HEK293 (cell line): Measurements from ENCODE around the gene IL4R.

ENCODE experiments used
- CTCF ChIA-PET: fragments of 350-600 bp; formaldehyde crosslinking; extraction: SDS; loops from one replicate; lab custom pipeline; 2021; ENCODE audit warnings: antibody characterized with exemption; lab: Yijun Ruan, JAX
- POLR2A ChIA-PET: fragments of 300-600 bp; formaldehyde crosslinking; extraction: SDS; loops from one replicate; lab custom pipeline; 2020; ENCODE audit warnings: antibody characterized with exemption, inconsistent platforms; lab: Yijun Ruan, JAX
- H3K27ac ChIP-seq: fragments of 200-500 bp; sonication (Bioruptor generic); 2 replicates; pipeline ENCODE4 v1.5.1; 2014; ENCODE audit warnings: low read depth, low read length, control low read depth, inconsistent platforms; ENCODE audit errors: extremely low read depth
- H3K36me3 ChIP-seq, 2 experiments: fragments of 200-500 bp in 1 of 2; sonication (Bioruptor generic) in 1 of 2; 1 replicate in 1 of 2; 2 replicates in 1 of 2; pipeline ENCODE4 v1.5.1; 2014 to 2017; ENCODE audit warnings: inconsistent platforms in 2 of 2, low read length in 2 of 2; ENCODE audit not compliant: control insufficient read depth in 2 of 2, insufficient read depth in 1 of 2
- H3K4me1 ChIP-seq: fragments of 200-500 bp; sonication (Bioruptor generic); 2 replicates; pipeline ENCODE4 v1.5.1; 2014; ENCODE audit warnings: mild to moderate bottlenecking, low read length, inconsistent platforms; ENCODE audit not compliant: control insufficient read depth, insufficient read depth
- H3K4me3 ChIP-seq: 2 replicates; pipeline ENCODE4 v1.5.1; 2011; ENCODE audit warnings: low read depth, mild to moderate bottlenecking, control low read depth, low read length, moderate library complexity
- H3K9me3 ChIP-seq: fragments of 200-500 bp; sonication (Bioruptor generic); 2 replicates; pipeline ENCODE4 v1.5.1; 2014; ENCODE audit warnings: low read depth, low read length, inconsistent platforms; ENCODE audit not compliant: control insufficient read depth, insufficient read depth
- GLI4 ChIP-seq: fragments of 450-650 bp; formaldehyde crosslinking; IDR thresholded peaks from 2 replicates; pipeline ENCODE4 v1.5.1; 2016; ENCODE audit warnings: missing biosample characterization, missing genetic modification characterization
- IKZF3 ChIP-seq: fragments of 450-650 bp; IDR thresholded peaks from 2 replicates; pipeline ENCODE4 v1.5.0; 2018; ENCODE audit warnings: missing biosample characterization, mild to moderate bottlenecking, missing genetic modification characterization, moderate library complexity
- SALL2 ChIP-seq: fragments of 450-650 bp; formaldehyde crosslinking; IDR thresholded peaks from 2 replicates; pipeline ENCODE4 v1.5.0; 2017; ENCODE audit warnings: missing biosample characterization, mild to moderate bottlenecking, missing genetic modification characterization, borderline replicate concordance
- YY2 ChIP-seq: fragments of 450-650 bp; formaldehyde crosslinking; IDR thresholded peaks from 2 replicates; pipeline ENCODE4 v1.5.1; 2016; ENCODE audit warnings: missing biosample characterization, missing genetic modification characterization
- ZBTB20 ChIP-seq: fragments of 450-650 bp; formaldehyde crosslinking; IDR thresholded peaks from 2 replicates; pipeline ENCODE4 v1.5.1; 2016; ENCODE audit warnings: missing biosample characterization, missing genetic modification characterization
- ZEB2 ChIP-seq: fragments of 450-650 bp; formaldehyde crosslinking; IDR thresholded peaks from 2 replicates; pipeline ENCODE4 v1.5.1; 2016; ENCODE audit warnings: missing biosample characterization, missing genetic modification characterization
- ZFP69B ChIP-seq: fragments of 450-650 bp; formaldehyde crosslinking; IDR thresholded peaks from 2 replicates; pipeline ENCODE4 v1.5.1; 2016; ENCODE audit warnings: missing biosample characterization, missing genetic modification characterization
- ZNF121 ChIP-seq: fragments of 450-650 bp; formaldehyde crosslinking; IDR thresholded peaks from 2 replicates; pipeline ENCODE4 v1.5.1; 2016; ENCODE audit warnings: missing biosample characterization, missing genetic modification characterization
- ZNF548 ChIP-seq: fragments of 450-650 bp; formaldehyde crosslinking; IDR thresholded peaks from 2 replicates; pipeline ENCODE4 v1.5.1; 2016; ENCODE audit warnings: missing biosample characterization, missing genetic modification characterization
- ZNF560 ChIP-seq: fragments of 450-650 bp; formaldehyde crosslinking; IDR thresholded peaks from 2 replicates; pipeline ENCODE4 v1.5.1; 2017; ENCODE audit warnings: missing biosample characterization, missing genetic modification characterization, borderline replicate concordance
- ZNF610 ChIP-seq: fragments of 450-650 bp; formaldehyde crosslinking; IDR thresholded peaks from 2 replicates; pipeline ENCODE4 v1.5.1; 2016; ENCODE audit warnings: missing biosample characterization, missing genetic modification characterization, borderline replicate concordance
- TF ChIP-seq, protein P1 (sequence below): fragments of 450-650 bp; formaldehyde crosslinking; IDR thresholded peaks from 2 replicates; pipeline ENCODE4 v1.5.1; 2017; ENCODE audit warnings: missing biosample characterization, missing genetic modification characterization
- TF ChIP-seq, protein P2 (sequence below): fragments of 450-650 bp; formaldehyde crosslinking; IDR thresholded peaks from 2 replicates; pipeline ENCODE4 v1.5.1; 2016; ENCODE audit warnings: missing biosample characterization, missing genetic modification characterization
- TF ChIP-seq, protein P3 (sequence below): fragments of 450-650 bp; formaldehyde crosslinking; optimal IDR thresholded peaks from 2 replicates; pipeline ENCODE3; 2016; ENCODE audit warnings: missing biosample characterization, mild to moderate bottlenecking, missing genetic modification characterization
- TF ChIP-seq, protein P4 (sequence below): IDR thresholded peaks from 2 replicates; pipeline ENCODE4 v1.6.1; 2011; ENCODE audit warnings: mild to moderate bottlenecking, low read depth, low read length, borderline replicate concordance
- TF ChIP-seq, protein P5 (sequence below): fragments of 450-650 bp; formaldehyde crosslinking; IDR thresholded peaks from 2 replicates; pipeline ENCODE4 v1.5.1; 2017; ENCODE audit warnings: missing biosample characterization, mild to moderate bottlenecking, missing genetic modification characterization, moderate library complexity

Gene IL4R

DNA sequence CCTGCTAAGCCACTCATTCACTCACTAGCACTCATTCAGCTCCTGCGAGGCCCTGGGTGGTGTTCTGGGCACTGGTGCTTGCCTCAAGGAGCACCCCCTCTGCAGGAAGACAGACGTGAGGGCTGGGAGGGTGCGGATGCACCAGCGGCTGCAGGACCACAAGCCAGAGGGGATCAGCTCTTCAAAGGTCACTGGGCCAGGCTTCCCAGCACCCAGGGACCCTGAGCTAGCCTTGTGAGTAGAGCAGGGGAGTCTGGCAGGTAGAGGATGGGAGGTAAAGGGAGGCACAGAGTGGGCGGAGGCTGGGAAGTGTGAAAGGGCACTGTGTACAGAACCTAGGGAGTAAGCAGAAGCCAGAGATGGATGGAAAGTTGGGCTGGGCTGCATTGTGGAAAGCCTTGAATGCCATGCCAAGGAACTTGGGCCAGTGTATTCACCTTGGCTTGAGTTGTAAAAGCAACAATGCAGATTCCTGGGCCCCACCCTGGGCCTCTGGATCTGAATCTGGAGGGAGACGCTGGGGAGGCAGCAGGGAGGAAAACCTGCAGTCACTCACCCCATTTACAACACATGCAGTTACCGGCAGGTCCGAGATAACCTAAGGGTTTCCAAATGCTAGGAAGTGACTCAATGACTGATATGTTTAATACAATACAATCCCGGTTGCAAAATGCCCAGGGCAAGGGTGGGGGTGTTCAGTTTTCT lies 1.7 kb downstream of the IL4R start:
- H3K4me3 ChIP-seq = no peak overlapping the region
- no peaks in the 10 kb centered on the region for H3K4me1 ChIP-seq
- TF ChIP-seq YY2 (tag by site-specific recombination) = no peak
- peak; percentile 90 for TF ChIP-seq ZBTB20
- TF ChIP-seq GLI4 (tag by site-specific recombination) = peak; percentile 92
- TF ChIP-seq, protein P1, sequence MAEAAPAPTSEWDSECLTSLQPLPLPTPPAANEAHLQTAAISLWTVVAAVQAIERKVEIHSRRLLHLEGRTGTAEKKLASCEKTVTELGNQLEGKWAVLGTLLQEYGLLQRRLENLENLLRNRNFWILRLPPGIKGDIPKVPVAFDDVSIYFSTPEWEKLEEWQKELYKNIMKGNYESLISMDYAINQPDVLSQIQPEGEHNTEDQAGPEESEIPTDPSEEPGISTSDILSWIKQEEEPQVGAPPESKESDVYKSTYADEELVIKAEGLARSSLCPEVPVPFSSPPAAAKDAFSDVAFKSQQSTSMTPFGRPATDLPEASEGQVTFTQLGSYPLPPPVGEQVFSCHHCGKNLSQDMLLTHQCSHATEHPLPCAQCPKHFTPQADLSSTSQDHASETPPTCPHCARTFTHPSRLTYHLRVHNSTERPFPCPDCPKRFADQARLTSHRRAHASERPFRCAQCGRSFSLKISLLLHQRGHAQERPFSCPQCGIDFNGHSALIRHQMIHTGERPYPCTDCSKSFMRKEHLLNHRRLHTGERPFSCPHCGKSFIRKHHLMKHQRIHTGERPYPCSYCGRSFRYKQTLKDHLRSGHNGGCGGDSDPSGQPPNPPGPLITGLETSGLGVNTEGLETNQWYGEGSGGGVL (tag by site-specific recombination) = no peak
- TF ChIP-seq, protein P2, sequence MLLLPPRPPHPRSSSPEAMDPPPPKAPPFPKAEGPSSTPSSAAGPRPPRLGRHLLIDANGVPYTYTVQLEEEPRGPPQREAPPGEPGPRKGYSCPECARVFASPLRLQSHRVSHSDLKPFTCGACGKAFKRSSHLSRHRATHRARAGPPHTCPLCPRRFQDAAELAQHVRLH (tag by site-specific recombination) = no peak
- TF ChIP-seq SALL2 (tag by site-specific recombination) = no peak
- TF ChIP-seq, protein P3, sequence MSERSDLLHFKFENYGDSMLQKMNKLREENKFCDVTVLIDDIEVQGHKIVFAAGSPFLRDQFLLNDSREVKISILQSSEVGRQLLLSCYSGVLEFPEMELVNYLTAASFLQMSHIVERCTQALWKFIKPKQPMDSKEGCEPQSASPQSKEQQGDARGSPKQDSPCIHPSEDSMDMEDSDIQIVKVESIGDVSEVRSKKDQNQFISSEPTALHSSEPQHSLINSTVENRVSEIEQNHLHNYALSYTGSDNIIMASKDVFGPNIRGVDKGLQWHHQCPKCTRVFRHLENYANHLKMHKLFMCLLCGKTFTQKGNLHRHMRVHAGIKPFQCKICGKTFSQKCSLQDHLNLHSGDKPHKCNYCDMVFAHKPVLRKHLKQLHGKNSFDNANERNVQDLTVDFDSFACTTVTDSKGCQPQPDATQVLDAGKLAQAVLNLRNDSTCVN = peak; percentile 7
- no peak for TF ChIP-seq ZNF610 (tag by site-specific recombination)
- no peak for TF ChIP-seq ZFP69B
- no peak for TF ChIP-seq ZNF548 (tag by site-specific recombination)
- no peak for TF ChIP-seq IKZF3 (tag by site-specific recombination)
- ChIA-PET CTCF (interaction anchor here (0.8 kb wide), 1 partner anchor 88 kb away, joined by 3 read pairs; no protein-coding TSS in a partner anchor), POLR2A (no interaction called here)
- H3K36me3 ChIP-seq = no peaks in the 10 kb centered on the region
- no peak overlapping the region for H3K27ac ChIP-seq
- H3K9me3 ChIP-seq = no peaks in the 10 kb centered on the region

DNA sequence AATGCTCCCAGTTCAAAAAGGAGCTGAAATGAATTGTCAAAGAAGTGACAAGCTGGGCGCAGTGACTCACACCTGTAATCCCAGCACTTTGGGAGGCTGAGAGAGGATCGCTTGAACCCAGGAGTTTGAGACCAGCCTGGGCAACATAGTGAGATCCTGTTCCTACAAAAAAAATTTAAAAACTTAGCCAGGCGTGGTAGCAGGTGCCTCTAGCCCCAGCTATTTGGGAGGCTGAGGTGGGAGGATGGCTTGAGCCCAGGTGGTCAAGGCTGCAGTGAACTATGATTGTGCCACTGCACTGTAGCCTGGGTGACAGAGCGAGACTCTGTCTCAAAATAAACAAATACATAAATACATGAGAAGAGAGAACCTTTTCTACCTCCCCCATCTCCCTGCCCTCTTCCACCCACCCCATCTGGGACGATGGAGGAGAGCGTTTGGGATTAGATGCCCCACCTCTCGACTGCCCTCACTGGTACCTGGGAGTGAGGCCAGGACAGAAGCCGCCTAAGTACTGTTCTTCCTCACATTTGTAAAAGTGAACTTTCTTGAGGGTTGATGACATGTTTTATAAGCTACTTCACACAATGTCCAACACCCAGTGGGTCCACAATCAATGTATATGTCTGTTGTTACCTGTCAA lies 2.4 kb downstream of the IL4R start:
- 0 out of 2 replicates have a peak, but pooled peaks have one; percentile 22 for TF ChIP-seq ZNF121
- TF ChIP-seq ZNF560 = no peak
- ChIA-PET CTCF (interaction anchor here (1.3 kb wide), 1 partner anchor 58 kb away, joined by 3 read pairs; no protein-coding TSS in a partner anchor), POLR2A (no interaction called here)
- no peaks in the 10 kb centered on the region for H3K36me3 ChIP-seq
- H3K4me3 ChIP-seq = no peak overlapping the region
- H3K9me3 ChIP-seq = no peaks in the 10 kb centered on the region
- H3K27ac ChIP-seq = no peak overlapping the region
- no peaks in the 10 kb centered on the region for H3K4me1 ChIP-seq

DNA sequence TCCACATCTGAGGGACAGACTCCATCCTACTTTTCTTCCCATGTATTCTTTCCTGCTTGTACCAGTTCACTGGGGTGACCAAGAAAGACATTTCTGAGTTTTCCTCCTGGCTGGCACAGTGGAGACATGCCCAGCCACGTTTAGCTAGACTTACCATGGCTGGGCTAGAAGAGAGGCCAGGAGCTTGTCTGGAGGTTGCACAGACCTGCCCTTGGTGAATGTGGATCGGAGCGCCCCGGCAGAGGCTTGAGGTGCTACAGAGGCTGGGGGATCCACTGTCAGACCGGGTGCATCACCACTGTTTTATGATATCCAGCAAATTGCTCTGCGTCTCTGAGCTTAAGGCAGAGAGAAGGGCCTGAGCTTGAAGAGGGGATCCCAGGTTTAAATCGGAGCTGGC lies 3.5 kb downstream of the IL4R start:
- CTCF ChIA-PET = interaction anchor here (1.0 to 1.3 kb wide), 2 partner anchors 57 to 82 kb away, joined by 3 read pairs; no protein-coding TSS in a partner anchor
- no peaks in the 10 kb centered on the region for H3K4me1 ChIP-seq
- no peaks in the 10 kb centered on the region for H3K9me3 ChIP-seq
- no peak overlapping the region for H3K27ac ChIP-seq
- no peak overlapping the region for H3K4me3 ChIP-seq
- H3K36me3 ChIP-seq = no peaks in the 10 kb centered on the region
- POLR2A ChIA-PET = no interaction called here
- TF ChIP-seq, protein P4, sequence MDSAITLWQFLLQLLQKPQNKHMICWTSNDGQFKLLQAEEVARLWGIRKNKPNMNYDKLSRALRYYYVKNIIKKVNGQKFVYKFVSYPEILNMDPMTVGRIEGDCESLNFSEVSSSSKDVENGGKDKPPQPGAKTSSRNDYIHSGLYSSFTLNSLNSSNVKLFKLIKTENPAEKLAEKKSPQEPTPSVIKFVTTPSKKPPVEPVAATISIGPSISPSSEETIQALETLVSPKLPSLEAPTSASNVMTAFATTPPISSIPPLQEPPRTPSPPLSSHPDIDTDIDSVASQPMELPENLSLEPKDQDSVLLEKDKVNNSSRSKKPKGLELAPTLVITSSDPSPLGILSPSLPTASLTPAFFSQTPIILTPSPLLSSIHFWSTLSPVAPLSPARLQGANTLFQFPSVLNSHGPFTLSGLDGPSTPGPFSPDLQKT = no peak
- no peak for TF ChIP-seq ZEB2 (tag by site-specific recombination)
- TF ChIP-seq, protein P5, sequence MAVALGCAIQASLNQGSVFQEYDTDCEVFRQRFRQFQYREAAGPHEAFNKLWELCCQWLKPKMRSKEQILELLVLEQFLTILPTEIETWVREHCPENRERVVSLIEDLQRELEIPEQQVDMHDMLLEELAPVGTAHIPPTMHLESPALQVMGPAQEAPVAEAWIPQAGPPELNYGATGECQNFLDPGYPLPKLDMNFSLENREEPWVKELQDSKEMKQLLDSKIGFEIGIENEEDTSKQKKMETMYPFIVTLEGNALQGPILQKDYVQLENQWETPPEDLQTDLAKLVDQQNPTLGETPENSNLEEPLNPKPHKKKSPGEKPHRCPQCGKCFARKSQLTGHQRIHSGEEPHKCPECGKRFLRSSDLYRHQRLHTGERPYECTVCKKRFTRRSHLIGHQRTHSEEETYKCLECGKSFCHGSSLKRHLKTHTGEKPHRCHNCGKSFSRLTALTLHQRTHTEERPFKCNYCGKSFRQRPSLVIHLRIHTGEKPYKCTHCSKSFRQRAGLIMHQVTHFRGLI = peak; percentile 88
